HUES6 (cell line): ENCODE measurements around the gene RGS3.
A peak's percentile ranks its signal among the peaks of the same experiment; 100 is the strongest.

ENCODE experiments used
- H3K27ac ChIP-seq: 2 replicates; pipeline ENCODE4 v1.7.0; 2013; ENCODE audit warnings: low read depth, mild to moderate bottlenecking, low read length, inconsistent platforms
- H3K27me3 ChIP-seq: 2 replicates; pipeline ENCODE4 v1.6.1; 2013; ENCODE audit warnings: low read length; ENCODE audit not compliant: control insufficient read depth, insufficient read depth
- H3K36me3 ChIP-seq: 2 replicates; pipeline ENCODE4 v1.6.1; 2013; ENCODE audit warnings: low read length; ENCODE audit not compliant: control insufficient read depth, insufficient read depth
- H3K4me1 ChIP-seq: 2 replicates; pipeline ENCODE4 v1.6.1; 2013; ENCODE audit warnings: low read length; ENCODE audit not compliant: control insufficient read depth, insufficient read depth
- H3K4me3 ChIP-seq: 2 replicates; pipeline ENCODE4 v1.5.1; 2013; ENCODE audit warnings: low read depth, low read length
- H3K9ac ChIP-seq: one replicate; pipeline ENCODE4 v1.6.1; 2013; ENCODE audit warnings: mild to moderate bottlenecking, low read length
- H3K9me3 ChIP-seq: 2 replicates; pipeline ENCODE4 v1.6.1; 2013; ENCODE audit warnings: low read depth, low read length; ENCODE audit not compliant: control insufficient read depth, insufficient read depth

Gene RGS3

GRCh38 chr9:113606510-113606909 is 143.0 kb downstream of the RGS3 start:
- Histone ChIP-seq H3K4me1 (peaks cover 47% of the 10 kb centered on the region), H3K9ac (no peak overlapping the region), H3K36me3 (no peaks in the 10 kb centered on the region), H3K4me3 (no peak overlapping the region), H3K27ac (no peak overlapping the region), H3K27me3 (no peaks in the 10 kb centered on the region), H3K9me3 (no peaks in the 10 kb centered on the region)

- Histone ChIP-seq H3K27me3 (no peaks in the 10 kb centered on the region), H3K9me3 (no peaks in the 10 kb centered on the region), H3K36me3 (no peaks in the 10 kb centered on the region), H3K27ac (no peak overlapping the region), H3K4me1 (peaks cover 30% of the 10 kb centered on the region), H3K4me3 (no peak overlapping the region), H3K9ac (no peak overlapping the region)
Observed at GRCh38 chr9:113608082-113608685, 144.7 kb downstream of the RGS3 start.

GRCh38 chr9:113609562-113610318 is 146.2 kb downstream of the RGS3 start:
- H3K4me3 ChIP-seq: no peak overlapping the region
- H3K9ac ChIP-seq: peak overlapping the region; percentile 38

GRCh38 chr9:113611461-113612215 is 148.1 kb downstream of the RGS3 start:
- Histone ChIP-seq H3K9me3 (no peaks in the 10 kb centered on the region), H3K27ac (no peak overlapping the region), H3K4me1 (peaks cover 28% of the 10 kb centered on the region), H3K4me3 (no peak overlapping the region), H3K9ac (no peak overlapping the region), H3K36me3 (no peaks in the 10 kb centered on the region), H3K27me3 (no peaks in the 10 kb centered on the region)

More at GRCh38 chr9:113609562-113610318, 146.2 kb downstream of the RGS3 start:
- H3K9me3 ChIP-seq: no peaks in the 10 kb centered on the region
- peaks cover 24% of the 10 kb centered on the region for H3K4me1 ChIP-seq
- H3K36me3 ChIP-seq: no peaks in the 10 kb centered on the region
- H3K27ac ChIP-seq: peak overlapping the region; percentile 68
- no peaks in the 10 kb centered on the region for H3K27me3 ChIP-seq

GRCh38 chr9:113612216-113612747 is 148.8 kb downstream of the RGS3 start:
- no peaks in the 10 kb centered on the region for H3K9me3 ChIP-seq
- no peaks in the 10 kb centered on the region for H3K36me3 ChIP-seq
- H3K4me1 ChIP-seq: peaks cover 30% of the 10 kb centered on the region
- no peak overlapping the region for H3K4me3 ChIP-seq
- no peaks in the 10 kb centered on the region for H3K27me3 ChIP-seq
- H3K27ac ChIP-seq: no peak overlapping the region
- H3K9ac ChIP-seq: no peak overlapping the region

- Histone ChIP-seq H3K4me3 (no peak overlapping the region), H3K27me3 (no peaks in the 10 kb centered on the region), H3K27ac (no peak overlapping the region), H3K9ac (no peak overlapping the region), H3K9me3 (no peaks in the 10 kb centered on the region), H3K36me3 (no peaks in the 10 kb centered on the region), H3K4me1 (peaks cover 34% of the 10 kb centered on the region)
Observed at GRCh38 chr9:113612828-113613227, 149.3 kb downstream of the RGS3 start.

- H3K9ac ChIP-seq: no peak overlapping the region
- no peaks in the 10 kb centered on the region for H3K36me3 ChIP-seq
- H3K4me1 ChIP-seq: peaks cover 34% of the 10 kb centered on the region
- no peaks in the 10 kb centered on the region for H3K9me3 ChIP-seq
- no peaks in the 10 kb centered on the region for H3K27me3 ChIP-seq
- H3K4me3 ChIP-seq: no peak overlapping the region
- no peak overlapping the region for H3K27ac ChIP-seq
Observed at GRCh38 chr9:113613815-113614413, 150.4 kb downstream of the RGS3 start.

- Histone ChIP-seq H3K4me3 (no peak overlapping the region), H3K9ac (no peak overlapping the region), H3K27ac (no peak overlapping the region), H3K27me3 (no peaks in the 10 kb centered on the region), H3K9me3 (no peaks in the 10 kb centered on the region), H3K36me3 (no peaks in the 10 kb centered on the region), H3K4me1 (peaks cover 32% of the 10 kb centered on the region)
Observed at GRCh38 chr9:113614843-113615648, 151.5 kb downstream of the RGS3 start.

- Histone ChIP-seq H3K27me3 (no peaks in the 10 kb centered on the region), H3K4me3 (no peak overlapping the region), H3K27ac (no peak overlapping the region), H3K4me1 (peaks cover 32% of the 10 kb centered on the region), H3K9me3 (no peaks in the 10 kb centered on the region), H3K9ac (no peak overlapping the region), H3K36me3 (no peaks in the 10 kb centered on the region)
Observed at GRCh38 chr9:113616116-113616515, 152.6 kb downstream of the RGS3 start.
